Activated T-helper 1 cell treated with anti-CD3 and anti-CD28 coated beads, Interleukin-12 subunit alpha, Interleukin-12 subunit beta, Interleukin-2, Interleukin-4 antibody, amounts not matched to agents 30 ng/mL and 10 ng/mL and 1 ng/mL, durations not matched to agents 14 hours and 24 hours and 36 hours (primary cell): Measurements from ENCODE around the gene TLX2. TPM values are rescaled to one million over a fixed set of nuclear protein-coding genes. Genes with fewer than 3 reads are reported as not detected.

Experiments
- DNase-seq: peaks from one replicate; pipeline ENCODE4 v3.0.0; 2021; ENCODE audit warnings: low spot score
- H3K27ac Mint-ChIP-seq: one replicate; pipeline ENCODE4 v1.8.0; 2021; ENCODE audit warnings: mild to moderate bottlenecking, mixed read lengths
- H3K27me3 Mint-ChIP-seq: one replicate; pipeline ENCODE4 v1.8.0; 2022; ENCODE audit warnings: mild to moderate bottlenecking, moderate library complexity, mixed read lengths; ENCODE audit not compliant: insufficient read depth
- H3K36me3 Mint-ChIP-seq: one replicate; pipeline ENCODE4 v1.8.0; 2021; ENCODE audit warnings: low read depth, mixed read lengths
- H3K4me1 Mint-ChIP-seq: one replicate; pipeline ENCODE4 v1.8.0; 2021; ENCODE audit warnings: low read depth, mixed read lengths
- H3K4me3 Mint-ChIP-seq: one replicate; pipeline ENCODE4 v1.8.0; 2021; ENCODE audit warnings: mild to moderate bottlenecking, moderate library complexity, mixed read lengths
- H3K9me3 Mint-ChIP-seq: one replicate; pipeline ENCODE4 v1.8.0; 2021; ENCODE audit warnings: mixed read lengths
- intact Hi-C: fragments of 100-400 bp; cut with micrococcal nuclease; formaldehyde crosslinking; loops from one replicate; pipeline ENCODE4 v1.15.1; 2024
- total RNA-seq: library from RNA; stranded (reverse); gene quantifications from 2 replicates; pipeline ENCODE4 v1.2.3, GENCODE V29; 2022

TLX2 gene
- total RNA-seq, 1 donor from 2014 or later, result 1.5 TPM

DNA sequence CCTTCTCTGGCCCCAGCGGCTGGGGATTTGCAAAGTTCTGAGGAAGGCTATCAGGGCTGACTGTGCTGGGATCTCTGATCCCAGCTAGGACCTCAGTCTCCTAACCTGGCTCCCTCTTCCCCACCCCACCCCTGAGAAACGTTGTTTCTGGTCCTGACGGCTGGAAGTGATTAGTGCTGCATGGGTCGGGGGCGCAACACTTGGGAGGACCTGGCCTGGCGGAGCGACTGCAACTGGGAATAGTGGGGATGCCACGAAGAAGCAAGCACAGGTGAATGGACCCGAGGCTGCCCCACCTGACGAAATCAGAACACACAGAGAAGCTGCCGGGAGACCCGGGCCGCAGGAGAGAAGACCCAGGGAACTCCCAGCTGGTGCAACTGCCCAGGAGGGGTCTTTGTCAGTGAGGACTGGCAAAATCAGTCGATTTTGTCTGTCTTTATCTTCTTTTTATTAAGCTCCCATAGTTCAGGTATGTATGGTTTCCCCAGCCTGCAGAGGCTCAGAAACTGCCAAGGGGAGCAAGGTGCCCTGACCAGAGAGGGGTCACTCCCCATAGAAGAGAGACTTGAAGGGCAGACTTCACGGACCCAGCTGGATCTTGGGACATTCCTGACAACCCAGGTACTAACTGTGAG, 14.2 kb upstream of the TLX2 start:
- peaks cover 38% of the 10 kb centered on the region for H3K36me3 Mint-ChIP-seq
- peaks cover 46% of the 10 kb centered on the region for H3K27me3 Mint-ChIP-seq
- peak overlapping the region; percentile 26 for H3K4me3 Mint-ChIP-seq
- peaks cover 57% of the 10 kb centered on the region for H3K4me1 Mint-ChIP-seq
- no peaks in the 10 kb centered on the region for H3K9me3 Mint-ChIP-seq
- DNase-seq, result no peak
- intact Hi-C loops, result no loop called here
- H3K27ac Mint-ChIP-seq, result no peak overlapping the region

DNA sequence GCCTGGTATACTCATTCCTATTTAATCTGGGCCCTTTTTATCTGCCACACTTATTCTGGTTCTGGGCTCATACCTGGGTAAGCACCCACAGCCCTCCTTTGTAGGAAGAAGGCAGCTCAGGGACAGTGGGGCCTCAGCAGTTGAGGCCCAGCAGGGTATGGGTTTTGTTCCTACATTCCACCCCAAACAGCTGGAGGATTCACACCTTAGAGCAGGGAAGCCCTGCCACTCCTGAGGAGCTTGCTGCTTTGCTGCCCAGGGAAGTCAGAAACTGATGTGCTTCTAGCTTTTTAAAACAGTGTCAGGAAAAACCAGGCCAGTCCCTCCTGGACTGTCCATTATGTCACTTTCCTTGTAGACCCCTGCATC, 13.7 kb upstream of the TLX2 start:
- Mint-ChIP-seq H3K4me3 (peak overlapping the region; percentile 26), H3K36me3 (peaks cover 43% of the 10 kb centered on the region), H3K4me1 (peaks cover 62% of the 10 kb centered on the region), H3K9me3 (no peaks in the 10 kb centered on the region), H3K27ac (no peak overlapping the region), H3K27me3 (peaks cover 46% of the 10 kb centered on the region)
- DNase-seq, result no peak
- intact Hi-C loops, result no loop called here

DNA sequence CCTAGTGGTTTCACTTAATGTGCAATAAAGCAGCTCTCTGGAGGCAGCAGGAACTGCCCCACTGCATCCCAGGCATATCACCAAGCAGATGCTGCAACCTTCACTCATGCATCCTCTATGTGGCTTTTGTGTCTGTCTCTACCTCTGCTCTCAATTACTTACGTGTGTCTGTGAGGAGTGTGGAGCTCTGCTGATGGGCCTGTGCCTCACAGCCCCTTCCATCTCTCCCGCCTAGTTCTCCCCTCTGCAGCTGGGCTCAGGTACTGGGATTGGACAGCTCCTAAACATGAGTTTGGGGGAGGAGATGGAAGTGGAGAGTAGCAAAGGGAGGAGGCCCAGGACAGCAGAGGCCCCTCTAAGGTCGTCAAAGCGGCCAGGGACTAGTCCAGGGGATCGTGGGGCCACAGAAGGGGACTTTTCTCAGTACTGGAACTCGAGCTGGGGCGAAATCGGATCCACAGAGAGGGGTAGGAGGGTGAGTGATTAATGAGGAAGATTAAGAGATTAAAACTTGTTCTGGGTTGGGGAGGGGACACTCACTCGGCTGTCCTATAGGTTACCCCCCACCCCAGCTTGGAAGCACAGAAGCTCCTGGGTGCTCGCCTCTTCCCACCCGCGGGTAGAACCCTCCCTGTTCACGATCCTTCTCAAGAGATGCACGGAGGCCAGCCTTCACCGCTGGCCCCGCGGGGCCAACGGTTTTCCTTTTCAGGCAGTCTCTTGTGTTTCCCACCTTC, 12.7 kb upstream of the TLX2 start:
- H3K4me3 Mint-ChIP-seq, result peak overlapping the region; percentile 51
- intact Hi-C loops, result no loop called here
- H3K9me3 Mint-ChIP-seq, result no peaks in the 10 kb centered on the region
- DNase-seq, result no peak
- peak overlapping the region; percentile 26 for H3K27ac Mint-ChIP-seq
- H3K36me3 Mint-ChIP-seq, result peaks cover 43% of the 10 kb centered on the region
- peaks cover 46% of the 10 kb centered on the region for H3K27me3 Mint-ChIP-seq
- H3K4me1 Mint-ChIP-seq, result peaks cover 68% of the 10 kb centered on the region

DNA sequence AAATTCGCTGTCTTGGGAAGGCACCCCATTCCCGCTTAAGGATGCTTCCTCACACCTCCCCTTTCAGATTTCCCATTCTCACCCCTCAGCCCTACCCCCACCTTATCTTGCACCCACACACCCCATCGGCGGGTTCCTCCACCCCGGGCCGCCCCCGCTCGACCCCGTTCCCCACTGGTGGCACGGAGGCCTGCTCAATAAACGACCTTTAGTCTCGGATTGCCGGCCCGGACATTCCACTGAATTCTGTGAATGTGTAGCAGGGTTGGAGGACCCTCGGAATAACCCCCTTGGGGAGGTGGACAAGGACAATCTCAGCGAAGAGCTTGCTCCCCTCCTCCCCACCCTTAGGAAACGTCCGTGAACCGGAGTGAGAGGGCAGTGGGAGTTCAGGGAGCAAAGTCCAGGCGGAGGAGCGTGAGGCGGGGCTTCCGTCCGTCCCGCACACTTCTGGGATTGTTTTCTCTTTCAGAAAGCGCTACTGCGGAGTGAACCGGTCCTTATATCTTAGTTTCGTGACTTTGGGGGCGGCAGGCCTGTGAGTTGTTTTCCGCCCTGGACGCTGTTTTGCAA, 12.0 kb upstream of the TLX2 start:
- Mint-ChIP-seq H3K4me1 (peaks cover 74% of the 10 kb centered on the region), H3K27me3 (peaks cover 45% of the 10 kb centered on the region), H3K36me3 (peaks cover 47% of the 10 kb centered on the region), H3K9me3 (no peaks in the 10 kb centered on the region), H3K27ac (peak overlapping the region; percentile 26), H3K4me3 (peak overlapping the region; percentile 71)
- no peak for DNase-seq
- intact Hi-C loops, result no loop called here

DNA sequence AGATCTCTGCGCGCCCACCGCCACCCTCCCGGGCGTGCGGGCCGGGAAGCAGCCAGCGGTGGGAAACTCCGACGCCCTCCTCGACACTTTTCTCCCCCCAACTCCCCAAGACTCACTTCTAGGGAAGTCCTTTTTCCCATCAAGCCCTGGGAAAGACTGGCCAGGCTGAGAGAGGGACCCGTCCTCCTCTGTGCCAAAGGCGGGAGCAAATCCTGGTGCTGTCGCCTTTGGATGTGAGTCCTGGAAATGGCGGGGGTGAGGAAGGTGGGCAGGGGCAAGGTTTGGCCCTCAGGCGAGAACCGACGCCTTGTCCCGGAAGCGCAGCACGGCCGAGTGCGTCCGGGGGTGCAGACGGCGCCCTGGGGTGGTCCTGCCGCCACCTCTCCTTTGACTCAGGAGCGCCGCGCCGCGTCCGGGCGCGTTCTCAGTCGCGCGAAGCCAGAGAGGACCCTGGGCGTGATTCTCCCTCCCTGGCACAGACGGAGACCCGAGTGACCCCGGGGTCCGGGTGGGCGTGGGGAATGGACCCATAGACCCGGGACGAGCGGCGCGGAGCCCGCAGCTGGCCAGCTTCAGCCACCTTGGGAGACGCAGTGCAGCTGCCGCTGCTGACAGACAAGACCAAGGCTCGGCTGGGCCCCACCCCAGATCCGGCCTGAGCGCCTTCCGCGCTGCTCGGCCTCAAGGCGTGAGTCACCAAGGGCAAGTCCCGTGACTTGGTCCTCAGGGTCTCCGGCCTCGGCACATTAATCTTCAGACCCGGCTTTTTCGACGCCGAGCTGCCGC, 11.3 kb upstream of the TLX2 start:
- intact Hi-C loops, result no loop called here
- peak overlapping the region; percentile 71 for H3K4me3 Mint-ChIP-seq
- H3K9me3 Mint-ChIP-seq, result no peaks in the 10 kb centered on the region
- peaks cover 42% of the 10 kb centered on the region for H3K27me3 Mint-ChIP-seq
- H3K4me1 Mint-ChIP-seq, result peaks cover 75% of the 10 kb centered on the region
- peak overlapping the region; percentile 23 for H3K27ac Mint-ChIP-seq
- H3K36me3 Mint-ChIP-seq, result peaks cover 44% of the 10 kb centered on the region
- no peak for DNase-seq

DNA sequence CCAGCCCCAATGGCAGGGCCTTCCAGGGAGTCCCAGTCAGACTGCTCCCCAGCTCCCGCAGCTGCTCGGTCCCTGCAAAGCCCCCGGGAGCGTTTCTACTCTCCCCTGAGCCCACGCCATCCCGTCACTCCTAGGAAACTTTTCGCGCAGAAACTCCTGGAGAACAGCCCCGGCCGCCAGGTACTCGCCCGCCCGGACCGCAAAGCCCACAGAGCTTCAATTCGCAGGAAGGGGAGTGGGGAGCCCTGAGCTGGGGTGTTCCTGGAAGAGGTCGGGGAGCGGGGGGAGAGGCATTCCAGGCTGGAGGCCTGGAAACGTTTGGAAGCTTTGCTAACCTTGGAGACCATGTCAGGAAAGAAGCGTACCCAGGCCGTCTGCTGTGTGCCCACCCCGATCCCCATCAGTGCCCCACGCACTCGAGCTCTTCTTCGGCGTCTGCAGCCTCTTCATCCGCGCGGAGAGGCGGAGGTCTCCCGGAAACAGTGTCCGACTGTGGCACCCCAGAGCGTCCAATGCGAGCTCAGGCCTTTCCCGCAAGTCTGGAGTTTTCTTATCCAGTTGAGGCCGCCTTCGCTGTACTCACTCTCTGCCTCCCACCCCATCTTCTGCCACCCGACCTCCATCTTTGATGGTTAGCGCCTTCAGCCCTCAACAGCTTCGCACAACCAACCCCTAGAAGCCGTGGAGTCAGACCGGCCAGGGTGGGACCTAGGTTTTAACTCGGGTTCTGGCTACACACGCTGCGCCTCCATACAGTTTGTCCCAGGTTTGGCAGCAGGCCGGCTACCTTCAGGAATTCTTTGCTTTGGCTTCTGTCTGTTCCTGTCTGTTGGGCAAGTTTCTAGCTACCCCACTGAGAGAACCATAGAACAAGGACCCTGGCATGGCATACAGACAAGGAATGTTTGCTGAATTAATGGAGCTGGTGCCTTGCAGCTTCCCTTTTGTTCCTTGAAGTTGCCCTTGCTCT, 10.5 kb upstream of the TLX2 start:
- intact Hi-C loops, result no loop called here
- Mint-ChIP-seq H3K36me3 (peaks cover 44% of the 10 kb centered on the region), H3K27ac (peak overlapping the region; percentile 23), H3K27me3 (peaks cover 35% of the 10 kb centered on the region), H3K4me1 (peaks cover 75% of the 10 kb centered on the region), H3K4me3 (peak overlapping the region; percentile 71), H3K9me3 (no peaks in the 10 kb centered on the region)
- DNase-seq, result no peak

DNA sequence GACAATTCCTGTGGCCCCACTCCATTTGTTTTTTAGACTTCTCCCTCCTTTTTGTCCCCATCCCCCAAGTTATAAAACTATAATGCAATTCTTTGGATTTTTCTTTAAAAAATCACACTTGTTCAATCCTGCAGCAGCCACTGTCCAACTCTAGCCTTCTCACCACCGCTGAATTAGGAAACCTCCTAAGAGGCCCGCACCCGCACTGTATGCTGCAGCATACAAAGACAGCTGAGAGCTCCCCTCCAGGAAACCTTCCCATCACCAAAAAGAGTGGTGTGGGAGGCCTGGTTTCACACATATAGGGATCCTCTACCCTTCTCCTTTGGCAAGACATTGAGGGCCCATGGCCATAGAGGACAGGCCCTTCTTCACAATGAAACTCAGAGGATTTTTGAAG, 9.7 kb upstream of the TLX2 start:
- no peaks in the 10 kb centered on the region for H3K9me3 Mint-ChIP-seq
- no peak for DNase-seq
- peak overlapping the region; percentile 15 for H3K27ac Mint-ChIP-seq
- intact Hi-C loops, result no loop called here
- H3K4me3 Mint-ChIP-seq, result peak overlapping the region; percentile 57
- H3K4me1 Mint-ChIP-seq, result peaks cover 72% of the 10 kb centered on the region
- H3K36me3 Mint-ChIP-seq, result peaks cover 41% of the 10 kb centered on the region
- H3K27me3 Mint-ChIP-seq, result peaks cover 29% of the 10 kb centered on the region

DNA sequence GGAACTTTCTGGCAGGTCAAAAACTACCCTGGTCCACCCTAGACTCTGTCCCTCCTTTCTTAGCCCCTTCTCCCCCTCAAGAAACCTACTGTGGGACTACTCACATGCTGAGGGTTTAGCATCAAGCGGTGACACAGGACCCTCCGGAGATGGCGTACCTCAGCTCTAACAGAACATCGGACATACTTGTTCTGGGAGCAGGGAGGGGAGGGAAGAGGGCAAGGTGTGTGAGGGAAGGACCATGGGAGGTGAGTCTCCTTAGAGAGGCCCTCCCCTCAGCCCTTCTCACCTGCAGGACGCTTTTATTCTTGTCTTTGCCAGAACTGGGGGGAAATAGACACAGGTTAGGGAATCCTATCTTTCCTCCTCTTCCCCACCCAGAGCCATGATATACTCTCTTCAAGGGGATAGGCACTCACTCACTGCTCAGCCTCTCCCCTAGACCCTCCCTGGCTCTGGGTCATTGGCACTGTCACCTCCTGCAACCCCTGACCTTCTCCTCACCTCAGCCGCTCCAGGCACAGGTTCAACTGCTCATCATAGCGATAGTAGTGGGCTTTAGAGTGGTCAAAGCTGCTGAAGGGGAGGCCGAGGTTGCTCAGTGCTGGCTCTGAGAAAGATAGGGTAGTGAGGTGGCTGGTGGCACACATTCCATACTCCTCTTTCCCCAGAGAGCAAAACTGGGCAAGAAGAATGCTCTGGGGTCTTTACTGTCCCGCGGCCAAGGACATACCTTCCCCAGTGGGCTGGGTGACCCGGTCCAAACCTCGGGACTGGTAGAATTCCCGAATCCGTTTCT, 8.6 kb upstream of the TLX2 start:
- no peak for DNase-seq
- no peak overlapping the region for H3K27ac Mint-ChIP-seq
- intact Hi-C loops, result loop anchor here (2.0 kb wide), 2 partner anchors 149 to 769 kb away; partner anchors contain the start of genes SEMA4F and TPRKB
- H3K27me3 Mint-ChIP-seq, result peaks cover 25% of the 10 kb centered on the region
- peak overlapping the region; percentile 96 for H3K4me3 Mint-ChIP-seq
- H3K9me3 Mint-ChIP-seq, result no peaks in the 10 kb centered on the region
- H3K4me1 Mint-ChIP-seq, result peaks cover 66% of the 10 kb centered on the region
- peaks cover 36% of the 10 kb centered on the region for H3K36me3 Mint-ChIP-seq

DNA sequence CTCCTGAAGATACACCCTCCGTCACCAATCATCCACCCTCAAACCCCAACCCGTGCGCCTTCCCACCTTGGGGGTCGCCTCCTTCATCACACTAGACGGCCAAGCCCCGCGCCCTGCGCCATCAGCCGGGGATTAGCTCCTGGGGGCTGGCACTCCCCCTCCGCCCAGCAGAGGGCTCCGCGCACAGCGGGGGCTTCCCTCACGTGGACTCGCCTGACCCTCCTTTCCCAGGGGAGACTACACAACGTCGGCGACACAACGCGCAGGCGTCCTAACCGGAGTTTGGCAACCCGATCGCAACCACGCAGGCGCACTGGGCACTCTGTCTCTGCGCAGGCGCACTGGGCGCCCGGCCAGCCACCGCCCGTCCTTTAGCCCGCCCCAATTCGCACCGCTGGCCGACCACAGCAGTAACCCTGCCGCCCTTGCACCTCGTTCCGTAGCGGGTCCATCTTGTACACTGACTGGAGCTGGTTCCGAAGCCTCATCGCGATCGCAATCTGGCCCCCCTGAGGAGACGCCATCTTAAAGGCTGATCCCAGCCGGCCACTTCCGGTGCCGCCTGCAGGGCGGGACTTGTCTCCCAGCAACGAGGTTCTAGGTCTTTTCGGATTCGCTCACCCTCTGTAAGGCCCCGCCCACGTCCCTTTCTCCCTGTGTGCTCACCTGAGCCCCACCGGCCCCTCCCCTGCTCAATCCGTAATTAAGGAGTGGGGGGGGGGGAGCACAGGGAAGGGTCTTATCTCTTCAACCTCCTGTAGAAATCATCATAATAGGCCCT, 6.9 kb upstream of the TLX2 start, which contains the start of gene PCGF1:
PCGF1 (minus strand) TSS at position 551 of the 781 bp plus-strand sequence; CDS start at position 524, 27 bp downstream.
- peak; percentile 96 for DNase-seq
- peaks cover 24% of the 10 kb centered on the region for H3K27me3 Mint-ChIP-seq

DNA sequence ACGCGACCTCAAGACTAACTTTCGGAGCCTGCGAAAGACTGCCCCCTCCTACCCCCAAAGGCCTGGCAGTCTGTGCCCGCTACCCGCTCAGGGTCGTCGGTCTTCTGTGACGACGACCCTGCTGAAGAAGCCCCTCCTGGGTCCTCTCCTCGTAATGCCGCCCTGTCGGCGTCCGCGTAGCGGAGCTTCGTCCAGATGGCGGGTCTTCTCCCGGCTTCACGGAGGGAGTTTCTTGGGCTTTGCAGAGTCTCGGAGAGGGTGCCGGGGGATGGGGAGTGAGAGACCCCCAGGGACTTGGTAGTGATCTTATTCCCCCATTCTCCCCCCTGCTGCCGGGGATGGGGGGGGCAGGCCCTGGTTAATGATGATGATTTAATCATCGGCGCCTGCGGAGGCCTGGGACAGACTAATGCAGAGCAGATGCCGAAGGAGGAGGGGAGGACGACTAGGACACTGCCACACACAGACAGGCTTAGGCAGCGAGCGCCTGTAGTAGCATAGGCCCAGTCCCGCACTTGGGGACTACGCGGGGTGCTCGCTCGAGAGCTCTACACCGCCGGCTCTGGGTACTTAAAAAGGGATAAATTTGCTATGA, 6.2 kb upstream of the TLX2 start:
- intact Hi-C loops, result loop anchor here (1.0 to 2.0 kb wide), 11 partner anchors 8 to 771 kb away; partner anchors contain the start of genes AUP1, DOK1, HK2 and HTRA2
- Mint-ChIP-seq H3K36me3 (peaks cover 26% of the 10 kb centered on the region), H3K27me3 (peaks cover 27% of the 10 kb centered on the region)

More for the DNA sequence above, 6.9 kb upstream of the TLX2 start, which contains the start of gene PCGF1:
- peaks cover 28% of the 10 kb centered on the region for H3K36me3 Mint-ChIP-seq
- peak within 1 kb of the TSS; percentile 96 for H3K4me3 Mint-ChIP-seq
- peaks cover 55% of the 10 kb centered on the region for H3K4me1 Mint-ChIP-seq
- intact Hi-C loops, result loop anchor here (1.0 to 2.0 kb wide), 11 partner anchors 9 to 771 kb away; partner anchors contain the start of genes AUP1, DOK1, HK2 and HTRA2
- no peaks in the 10 kb centered on the region for H3K9me3 Mint-ChIP-seq
- H3K27ac Mint-ChIP-seq, result peak within 1 kb of the TSS; percentile 99

More for the DNA sequence above, 6.2 kb upstream of the TLX2 start:
- H3K4me3 Mint-ChIP-seq, result peak overlapping the region; percentile 96
- H3K9me3 Mint-ChIP-seq, result no peaks in the 10 kb centered on the region
- H3K27ac Mint-ChIP-seq, result peak overlapping the region; percentile 99
- H3K4me1 Mint-ChIP-seq, result peaks cover 50% of the 10 kb centered on the region
- no peak for DNase-seq
